WTC11 (cell line): ENCODE data around the gene CHD9. TPM values are rescaled to one million over a fixed set of nuclear protein-coding genes. Genes with fewer than 3 reads are reported as not detected.

ENCODE experiments used
- ATAC-seq: fragments of 200-7000 bp; cut with Tn5 transposase; 2 replicates; pipeline ENCODE4 v1.10.0; 2021; ENCODE audit warnings: mild to moderate bottlenecking, moderate library complexity
- CTCF ChIA-PET: fragments of 300-600 bp; sonication (Branson Sonifier 250); formaldehyde crosslinking; loops from one replicate; lab custom pipeline; 2021; ENCODE audit warnings: antibody characterized with exemption; lab: Charles Lee
- POLR2A ChIA-PET: fragments of 350-600 bp; sonication (Branson Sonifier 250); formaldehyde crosslinking; loops from one replicate; lab custom pipeline; 2021; ENCODE audit warnings: antibody characterized with exemption; lab: Charles Lee
- DNase-seq: peaks from one replicate; pipeline ENCODE4 v3.0.0; 2021; ENCODE audit warnings: low spot score
- H3K27ac Mint-ChIP-seq: 2 replicates; pipeline ENCODE4 v1.8.0; 2021; ENCODE audit warnings: mixed read lengths
- H3K27me3 Mint-ChIP-seq: 2 replicates; pipeline ENCODE4 v1.8.0; 2021; ENCODE audit warnings: low read depth, mild to moderate bottlenecking, moderate library complexity, mixed read lengths
- H3K36me3 Mint-ChIP-seq: 2 replicates; pipeline ENCODE4 v1.8.0; 2021; ENCODE audit warnings: mixed read lengths
- H3K4me1 Mint-ChIP-seq: 2 replicates; pipeline ENCODE4 v1.8.0; 2022; ENCODE audit warnings: mixed read lengths
- H3K4me3 Mint-ChIP-seq: 2 replicates; pipeline ENCODE4 v1.8.0; 2021; ENCODE audit warnings: mild to moderate bottlenecking, moderate library complexity, mixed read lengths
- H3K9me3 Mint-ChIP-seq: 2 replicates; pipeline ENCODE4 v1.8.0; 2021; ENCODE audit warnings: mixed read lengths
- ARID4B ChIP-seq: sonication (generic); formaldehyde crosslinking; IDR thresholded peaks from 2 replicates; pipeline ENCODE4 v1.8.0; 2023; ENCODE audit warnings: missing genetic modification reagents, mild to moderate bottlenecking, borderline replicate concordance
- ATF1 ChIP-seq: sonication (generic); formaldehyde crosslinking; IDR thresholded peaks from 2 replicates; pipeline ENCODE4 v1.8.1; 2023; ENCODE audit warnings: mild to moderate bottlenecking, moderate library complexity, missing genetic modification reagents
- ATF6 ChIP-seq: sonication (generic); formaldehyde crosslinking; IDR thresholded peaks from 2 replicates; pipeline ENCODE4 v1.8.1; 2023; ENCODE audit warnings: mild to moderate bottlenecking, missing genetic modification reagents
- CTCF ChIP-seq: fragments of 200-600 bp; IDR thresholded peaks from 2 replicates; pipeline ENCODE4 v1.8.0; 2022; ENCODE audit warnings: antibody characterized with exemption
- E2F5 ChIP-seq: sonication (generic); formaldehyde crosslinking; IDR thresholded peaks from 2 replicates; pipeline ENCODE4 v1.8.1; 2022; ENCODE audit warnings: mild to moderate bottlenecking, moderate library complexity, missing genetic modification reagents
- GABPB1 ChIP-seq: sonication (generic); formaldehyde crosslinking; IDR thresholded peaks from 2 replicates; pipeline ENCODE4 v1.8.1; 2023; ENCODE audit warnings: mild to moderate bottlenecking, missing genetic modification reagents
- GRHL2 ChIP-seq: fragments of 250-450 bp; sonication (Bioruptor Pico); IDR thresholded peaks from 2 replicates; pipeline ENCODE4 v1.8.0; 2022; ENCODE audit warnings: mild to moderate bottlenecking, moderate library complexity; ENCODE audit not compliant: insufficient replicate concordance, severe bottlenecking
- NFATC4 ChIP-seq: fragments of 250-450 bp; sonication (Bioruptor Pico); IDR thresholded peaks from 2 replicates; pipeline ENCODE4 v1.9.0; 2021; ENCODE audit warnings: mild to moderate bottlenecking
- NFE2L1 ChIP-seq: sonication (generic); formaldehyde crosslinking; IDR thresholded peaks from 2 replicates; pipeline ENCODE4 v1.8.1; 2023; ENCODE audit warnings: missing genetic modification reagents
- NR3C1 ChIP-seq: sonication (generic); formaldehyde crosslinking; conservative IDR thresholded peaks from 2 replicates; pipeline ENCODE4 v1.8.1; 2023; ENCODE audit warnings: low read depth, mild to moderate bottlenecking, missing genetic modification reagents
- RELA ChIP-seq: sonication (generic); formaldehyde crosslinking; IDR thresholded peaks from 2 replicates; pipeline ENCODE4 v1.8.1; 2022; ENCODE audit warnings: missing genetic modification reagents, mild to moderate bottlenecking, borderline replicate concordance
- SMAD4 ChIP-seq: sonication (generic); formaldehyde crosslinking; IDR thresholded peaks from 2 replicates; pipeline ENCODE4 v1.8.0; 2022; ENCODE audit warnings: mild to moderate bottlenecking, missing genetic modification reagents
- USF2 ChIP-seq: sonication (generic); formaldehyde crosslinking; IDR thresholded peaks from 2 replicates; pipeline ENCODE4 v1.8.1; 2023; ENCODE audit warnings: mild to moderate bottlenecking, missing genetic modification reagents, moderate library complexity
- ZNF121 ChIP-seq: sonication (generic); formaldehyde crosslinking; IDR thresholded peaks from 2 replicates; pipeline ENCODE4 v1.8.0; 2023; ENCODE audit warnings: missing genetic modification reagents
- ZNF671 ChIP-seq: fragments of 250-450 bp; sonication (Bioruptor Pico); IDR thresholded peaks from 2 replicates; pipeline ENCODE4 v1.8.0; 2021; ENCODE audit warnings: mild to moderate bottlenecking
- total RNA-seq: library from RNA; stranded (reverse); gene quantifications from 3 replicates; pipeline ENCODE4 v1.2.3, GENCODE V29; 2021
- TF ChIP-seq, protein P1 (sequence below): sonication (generic); formaldehyde crosslinking; IDR thresholded peaks from 2 replicates; pipeline ENCODE4 v1.8.0; 2022; ENCODE audit warnings: mild to moderate bottlenecking, missing genetic modification reagents
- TF ChIP-seq, protein P2 (sequence below): sonication (generic); formaldehyde crosslinking; IDR thresholded peaks from 2 replicates; pipeline ENCODE4 v1.8.1; 2022; ENCODE audit warnings: low read depth, missing genetic modification reagents, borderline replicate concordance
- TF ChIP-seq, protein P3 (sequence below): sonication (generic); formaldehyde crosslinking; IDR thresholded peaks from 2 replicates; pipeline ENCODE4 v1.8.1; 2022; ENCODE audit warnings: missing genetic modification reagents, borderline replicate concordance

CHD9 gene
- total RNA-seq, 1 experiment from 2014 or later, result 31.3 TPM

DNA sequence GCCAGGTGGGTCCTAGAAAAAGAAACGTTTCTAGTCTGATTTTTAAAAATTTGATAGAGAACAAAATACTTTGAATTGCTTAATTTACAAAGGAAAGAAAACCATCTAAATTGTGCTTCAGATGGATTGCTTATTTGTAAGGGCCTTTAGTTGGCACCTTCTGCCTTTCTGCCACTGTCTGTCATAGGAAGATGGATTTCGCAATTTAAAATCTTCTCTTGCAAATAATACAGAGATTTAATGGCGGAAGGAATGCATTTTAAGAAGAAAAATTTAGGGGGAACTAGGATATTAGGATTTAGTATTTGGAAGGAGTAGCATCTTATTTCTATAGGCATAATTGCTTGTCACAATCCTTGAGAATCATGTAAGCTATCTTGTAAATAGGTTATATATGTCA lies 204.0 kb downstream of the CHD9 start:
- peaks cover 11% of the 10 kb centered on the region for H3K9me3 Mint-ChIP-seq
- ChIA-PET POLR2A (no interaction called here), CTCF (no interaction called here)
- TF ChIP-seq RELA, result no peak
- TF ChIP-seq NFATC4 (CRISPR knock-in tag), result no peak
- TF ChIP-seq ATF6 (CRISPR knock-in tag), result no peak
- no peak for TF ChIP-seq ATF1
- ATAC-seq (no peak), DNase-seq (no peak)
- no peak overlapping the region for H3K27ac Mint-ChIP-seq
- H3K36me3 Mint-ChIP-seq, result peaks cover 67% of the 10 kb centered on the region
- peaks cover 8% of the 10 kb centered on the region; the same call in 1 of the 2 replicates for H3K4me1 Mint-ChIP-seq
- H3K4me3 Mint-ChIP-seq, result no peak overlapping the region
- H3K27me3 Mint-ChIP-seq, result no peaks in the 10 kb centered on the region

DNA sequence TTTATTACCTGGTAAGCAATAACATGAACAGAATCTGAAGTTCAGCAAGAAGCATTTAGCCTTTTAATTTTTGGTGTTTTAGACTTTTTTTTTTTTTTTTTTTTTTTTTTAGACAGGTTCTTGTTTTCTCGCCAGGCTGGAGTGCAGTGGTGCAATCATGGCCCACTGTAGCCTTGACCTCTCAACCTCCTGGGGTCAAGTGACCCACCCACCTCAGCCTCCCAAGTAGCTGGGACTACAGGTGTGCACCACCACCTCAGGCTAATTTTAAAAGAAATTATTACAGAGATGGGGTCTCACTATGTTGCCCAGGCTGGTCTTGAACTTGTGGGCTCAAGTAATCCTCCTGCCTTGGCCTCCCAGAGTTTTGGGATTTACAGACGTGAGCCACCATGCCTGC lies 206.5 kb downstream of the CHD9 start:
- ChIA-PET POLR2A (interaction anchor here (0.7 kb wide), 1 partner anchor 51 kb away, joined by 6 read pairs; no protein-coding TSS in a partner anchor), CTCF (no interaction called here)
- peaks cover 57% of the 10 kb centered on the region for H3K36me3 Mint-ChIP-seq
- ATAC-seq, result no peak
- H3K9me3 Mint-ChIP-seq, result peaks cover 11% of the 10 kb centered on the region
- H3K4me1 Mint-ChIP-seq, result peaks cover 5% of the 10 kb centered on the region; the same call in 1 of the 2 replicates
- H3K4me3 Mint-ChIP-seq, result no peak overlapping the region
- no peak for DNase-seq
- no peak overlapping the region for H3K27ac Mint-ChIP-seq
- TF ChIP-seq USF2 (no peak), GRHL2 (no peak), ZNF121 (CRISPR knock-in tag) (no peak), ZNF671 (CRISPR knock-in tag) (no peak), GABPB1 (no peak), E2F5 (CRISPR knock-in tag) (no peak), NFE2L1 (CRISPR knock-in tag) (no peak), NR3C1 (CRISPR knock-in tag) (no peak)
- TF ChIP-seq, protein P1, sequence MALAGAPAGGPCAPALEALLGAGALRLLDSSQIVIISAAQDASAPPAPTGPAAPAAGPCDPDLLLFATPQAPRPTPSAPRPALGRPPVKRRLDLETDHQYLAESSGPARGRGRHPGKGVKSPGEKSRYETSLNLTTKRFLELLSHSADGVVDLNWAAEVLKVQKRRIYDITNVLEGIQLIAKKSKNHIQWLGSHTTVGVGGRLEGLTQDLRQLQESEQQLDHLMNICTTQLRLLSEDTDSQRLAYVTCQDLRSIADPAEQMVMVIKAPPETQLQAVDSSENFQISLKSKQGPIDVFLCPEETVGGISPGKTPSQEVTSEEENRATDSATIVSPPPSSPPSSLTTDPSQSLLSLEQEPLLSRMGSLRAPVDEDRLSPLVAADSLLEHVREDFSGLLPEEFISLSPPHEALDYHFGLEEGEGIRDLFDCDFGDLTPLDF, result no peak
- TF ChIP-seq, protein P2, sequence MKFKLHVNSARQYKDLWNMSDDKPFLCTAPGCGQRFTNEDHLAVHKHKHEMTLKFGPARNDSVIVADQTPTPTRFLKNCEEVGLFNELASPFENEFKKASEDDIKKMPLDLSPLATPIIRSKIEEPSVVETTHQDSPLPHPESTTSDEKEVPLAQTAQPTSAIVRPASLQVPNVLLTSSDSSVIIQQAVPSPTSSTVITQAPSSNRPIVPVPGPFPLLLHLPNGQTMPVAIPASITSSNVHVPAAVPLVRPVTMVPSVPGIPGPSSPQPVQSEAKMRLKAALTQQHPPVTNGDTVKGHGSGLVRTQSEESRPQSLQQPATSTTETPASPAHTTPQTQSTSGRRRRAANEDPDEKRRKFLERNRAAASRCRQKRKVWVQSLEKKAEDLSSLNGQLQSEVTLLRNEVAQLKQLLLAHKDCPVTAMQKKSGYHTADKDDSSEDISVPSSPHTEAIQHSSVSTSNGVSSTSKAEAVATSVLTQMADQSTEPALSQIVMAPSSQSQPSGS, result no peak
- H3K27me3 Mint-ChIP-seq, result no peaks in the 10 kb centered on the region

DNA sequence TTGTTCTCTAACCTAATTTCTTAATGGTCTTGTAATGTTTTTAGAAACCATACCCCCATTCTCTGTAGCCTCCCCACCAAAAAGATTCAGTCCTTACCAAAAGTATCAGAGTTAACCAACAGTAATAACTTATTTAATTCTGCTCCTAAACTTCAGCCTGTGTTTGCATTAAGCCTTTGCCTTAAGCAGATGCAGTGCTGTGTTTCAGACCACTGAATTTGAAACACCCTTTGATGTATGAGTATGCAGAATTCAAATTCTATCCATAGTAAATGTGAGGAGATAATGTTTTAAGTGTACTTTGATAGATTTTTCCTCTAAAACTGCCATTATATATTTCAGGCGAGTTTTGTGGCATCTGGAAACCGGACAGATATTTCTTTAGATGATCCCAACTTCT lies 207.9 kb downstream of the CHD9 start:
- ATAC-seq, result no peak
- Mint-ChIP-seq H3K9me3 (peaks cover 11% of the 10 kb centered on the region), H3K4me1 (no peaks in the 10 kb centered on the region), H3K4me3 (no peak overlapping the region), H3K27me3 (no peaks in the 10 kb centered on the region), H3K27ac (no peak overlapping the region)
- no peak for DNase-seq
- ChIA-PET CTCF (interaction anchor here (1.1 kb wide), 1 partner anchor 21 kb away, joined by 4 read pairs; no protein-coding TSS in a partner anchor), POLR2A (no interaction called here)
- TF ChIP-seq USF2 (no peak), CTCF (no peak), ARID4B (CRISPR knock-in tag) (no peak), SMAD4 (no peak)
- TF ChIP-seq, protein P3, sequence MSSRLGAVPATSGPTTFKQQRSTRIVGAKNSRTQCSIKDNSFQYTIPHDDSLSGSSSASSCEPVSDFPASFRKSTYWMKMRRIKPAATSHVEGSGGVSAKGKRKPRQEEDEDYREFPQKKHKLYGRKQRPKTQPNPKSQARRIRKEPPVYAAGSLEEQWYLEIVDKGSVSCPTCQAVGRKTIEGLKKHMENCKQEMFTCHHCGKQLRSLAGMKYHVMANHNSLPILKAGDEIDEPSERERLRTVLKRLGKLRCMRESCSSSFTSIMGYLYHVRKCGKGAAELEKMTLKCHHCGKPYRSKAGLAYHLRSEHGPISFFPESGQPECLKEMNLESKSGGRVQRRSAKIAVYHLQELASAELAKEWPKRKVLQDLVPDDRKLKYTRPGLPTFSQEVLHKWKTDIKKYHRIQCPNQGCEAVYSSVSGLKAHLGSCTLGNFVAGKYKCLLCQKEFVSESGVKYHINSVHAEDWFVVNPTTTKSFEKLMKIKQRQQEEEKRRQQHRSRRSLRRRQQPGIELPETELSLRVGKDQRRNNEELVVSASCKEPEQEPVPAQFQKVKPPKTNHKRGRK (CRISPR knock-in tag), result no peak
- TF ChIP-seq, all 79 proteins: peak for 0
- H3K36me3 Mint-ChIP-seq, result peaks cover 48% of the 10 kb centered on the region
